ENCODE results near the gene KCNJ15. TPM values are rescaled to one million over a fixed set of nuclear protein-coding genes. Genes with fewer than 3 reads are reported as not detected.

Gene KCNJ15
- total and polyA plus RNA-seq, 2 of the 4 experiments (the other 2 are of a cell fraction) = under 0.01 to 0.07 TPM

GRCh38 chr21:38301321-38302214, 44.8 kb downstream of the KCNJ15 start:
- no peaks in the 10 kb centered on the region for H3K9me3 ChIP-seq (ENCODE audit: control insufficient read depth, insufficient read depth, low read length)
- no TSS peak for BruUV-seq (replicated peaks)
- H3K23ac ChIP-seq (ENCODE audit: low read depth, low read length) = no peak overlapping the region
- peak overlapping the region; percentile 11; the same call in 1 of the 2 replicates for H4K5ac ChIP-seq (ENCODE audit: low read depth, low read length)
- no peak overlapping the region for H2AFZ ChIP-seq (replicated peaks; ENCODE audit: low read length, poor library complexity)
- 0 out of 3 replicates have a peak overlapping the region, but pooled peaks have one; percentile 7 for H2BK15ac ChIP-seq (ENCODE audit: low read depth, low read length)
- no peak for ATAC-seq (ENCODE audit: low read depth)
- peak overlapping the region; percentile 77 for H2AK5ac ChIP-seq (ENCODE audit: low read depth, low read length)
- intact Hi-C loops (cut with micrococcal nuclease) = no loop called here
- peak overlapping the region in 1 of 2 experiments; percentile 10; a peak in 1 of 4 replicates for H4K8ac ChIP-seq (ENCODE audit: low read depth in 2 of 2, low read length in 2 of 2)
- H3K36me3 ChIP-seq (ENCODE audit: control insufficient read depth, insufficient read depth, low read length) = no peaks in the 10 kb centered on the region
- dilution Hi-C loops (cut with HindIII; ENCODE audit: low sequenced_read_pairs, unreplicated experiment) = no loop called here
- in situ Hi-C loops (cut with MboI; ENCODE audit: low sequenced_read_pairs) = no loop called here
- no peak for DNase-seq
- H4K91ac ChIP-seq (ENCODE audit: insufficient read depth, low read depth, low read length) = no peak overlapping the region
- no peak overlapping the region for H3K56ac ChIP-seq (ENCODE audit: extremely low read depth, insufficient read depth, low read length)
- peak overlapping the region; percentile 28; the same call in 1 of the 2 replicates for H3K4ac ChIP-seq (ENCODE audit: low read depth, low read length)
- no CpG with 5 or more reads among the region's 15 CpGs for WGBS, 2 experiments (ENCODE audit: extremely low coverage in 2 of 2, insufficient read length in 1 of 2)
- H3K14ac ChIP-seq (replicated peaks; ENCODE audit: low read depth, low read length) = peak overlapping the region; percentile 38; the same call in 1 of the 2 replicates
- peaks cover 13% of the 10 kb centered on the region for H3K4me1 ChIP-seq (ENCODE audit: control insufficient read depth, insufficient read depth, low read length)
- peak overlapping the region; percentile 48; the same call in 1 of the 2 replicates for H2BK120ac ChIP-seq (ENCODE audit: low read depth, low read length)
- no peak overlapping the region for H3K9ac ChIP-seq (ENCODE audit: low read depth, low read length)
- no peak overlapping the region for H3K4me3 ChIP-seq (ENCODE audit: insufficient read depth, low read depth, low read length)
- no peaks in the 10 kb centered on the region for H3K79me1 ChIP-seq (ENCODE audit: low read depth in 1 of 2, low read length in 2 of 2)
- no peaks in the 10 kb centered on the region for H4K20me1 ChIP-seq (ENCODE audit: insufficient read depth, low read length)
- POLR2A ChIA-PET (ENCODE audit: unreplicated experiment) = no interaction called here
- no peak overlapping the region for H3K27ac ChIP-seq (ENCODE audit: insufficient read depth, low read length)
- TF ChIP-seq CEBPB (IDR thresholded peaks at IDR 0.05; ENCODE audit: low read depth, low read length) (no peak), SMC3 (IDR thresholded peaks at IDR 0.05; ENCODE audit: low read depth, low read length) (no peak), FOS (IDR thresholded peaks at IDR 0.05; ENCODE audit: low read depth, low read length) (no peak)
- TF ChIP-seq, protein P1, sequence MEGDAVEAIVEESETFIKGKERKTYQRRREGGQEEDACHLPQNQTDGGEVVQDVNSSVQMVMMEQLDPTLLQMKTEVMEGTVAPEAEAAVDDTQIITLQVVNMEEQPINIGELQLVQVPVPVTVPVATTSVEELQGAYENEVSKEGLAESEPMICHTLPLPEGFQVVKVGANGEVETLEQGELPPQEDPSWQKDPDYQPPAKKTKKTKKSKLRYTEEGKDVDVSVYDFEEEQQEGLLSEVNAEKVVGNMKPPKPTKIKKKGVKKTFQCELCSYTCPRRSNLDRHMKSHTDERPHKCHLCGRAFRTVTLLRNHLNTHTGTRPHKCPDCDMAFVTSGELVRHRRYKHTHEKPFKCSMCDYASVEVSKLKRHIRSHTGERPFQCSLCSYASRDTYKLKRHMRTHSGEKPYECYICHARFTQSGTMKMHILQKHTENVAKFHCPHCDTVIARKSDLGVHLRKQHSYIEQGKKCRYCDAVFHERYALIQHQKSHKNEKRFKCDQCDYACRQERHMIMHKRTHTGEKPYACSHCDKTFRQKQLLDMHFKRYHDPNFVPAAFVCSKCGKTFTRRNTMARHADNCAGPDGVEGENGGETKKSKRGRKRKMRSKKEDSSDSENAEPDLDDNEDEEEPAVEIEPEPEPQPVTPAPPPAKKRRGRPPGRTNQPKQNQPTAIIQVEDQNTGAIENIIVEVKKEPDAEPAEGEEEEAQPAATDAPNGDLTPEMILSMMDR (conservative IDR thresholded peaks at IDR 0.05; ENCODE audit: low read depth, low read length) = no peak
- H3K27me3 ChIP-seq (ENCODE audit: control insufficient read depth, insufficient read depth, low read length) = no peaks in the 10 kb centered on the region
- H3K18ac ChIP-seq (ENCODE audit: low read depth, low read length) = peak overlapping the region; percentile 32; the same call in 1 of the 2 replicates
- H2BK5ac ChIP-seq (ENCODE audit: low read depth, low read length, poor library complexity, severe bottlenecking) = no peak overlapping the region
- CTCF ChIA-PET = interaction anchor here (0.6 kb wide), 1 partner anchor 28 kb away, joined by 3 read pairs; no protein-coding TSS in a partner anchor
- no peak overlapping the region for H2AK9ac ChIP-seq (replicated peaks; ENCODE audit: low read depth, low read length, poor library complexity)
- H3K4me2 ChIP-seq (ENCODE audit: low read depth, low read length) = no peak overlapping the region
- peaks cover 14% of the 10 kb centered on the region for H3K9me1 ChIP-seq (ENCODE audit: insufficient read depth, low read length)
- peak overlapping the region; percentile 27; the same call in 1 of the 2 replicates for H2BK20ac ChIP-seq (ENCODE audit: low read depth, low read length)

All from IMR-90 (cell line).